ENCODE measurements around the gene ZBTB16. TPM values are rescaled to one million over a fixed set of nuclear protein-coding genes. Genes with fewer than 3 reads are reported as not detected.

ZBTB16 gene
- total and polyA plus RNA-seq, 2 experiments from 2014 or later: 0.29 to 1.4 TPM

- Histone ChIP-seq H3K27ac (ENCODE audit: low read depth) (no peak overlapping the region), H3K9me2 (ENCODE audit: insufficient read depth) (no peaks in the 10 kb centered on the region), H3K4me2 (no peak overlapping the region), H3K27me3 (ENCODE audit: insufficient read depth) (no peaks in the 10 kb centered on the region), H3F3A (replicated peaks; ENCODE audit: low read depth) (no peaks in the 10 kb centered on the region), H3K4me3 (no peak overlapping the region), H3K36me3 (ENCODE audit: insufficient read depth) (no peaks in the 10 kb centered on the region), H4K20me1 (replicated peaks; ENCODE audit: insufficient read depth) (no peaks in the 10 kb centered on the region; the same call in 1 of the 2 replicates), H2AFZ (no peak overlapping the region), H3K4me1 (ENCODE audit: insufficient read depth) (no peaks in the 10 kb centered on the region), H3K79me2 (replicated peaks; ENCODE audit: insufficient read depth) (no peaks in the 10 kb centered on the region)
- Mint-ChIP-seq H3K27me3 (ENCODE audit: insufficient read depth, low read depth, poor library complexity) (peaks cover 4% of the 10 kb centered on the region), H3K36me3 (ENCODE audit: low read depth) (no peaks in the 10 kb centered on the region), H3K4me3 (no peak overlapping the region), H3K4me1 (peaks cover 16% of the 10 kb centered on the region), H3K9me3 (no peaks in the 10 kb centered on the region), H3K27ac (no peak overlapping the region)
- TF ChIP-seq JUNB (IDR thresholded peaks at IDR 0.05; ENCODE audit: unreplicated experiment): no peak
- no peak for TF ChIP-seq EZH2 (IDR thresholded peaks at IDR 0.05; ENCODE audit: low read depth, unreplicated experiment)
- no peak for TF ChIP-seq ETS1 (IDR thresholded peaks at IDR 0.05)
- TF ChIP-seq NANOG (IDR thresholded peaks at IDR 0.05; ENCODE audit: borderline replicate concordance): no peak
- TF ChIP-seq REST (IDR thresholded peaks at IDR 0.05; ENCODE audit: unreplicated experiment): no peak
- TF ChIP-seq ZNF114 (CRISPR knock-in tag; IDR thresholded peaks at IDR 0.05): no peak
- no peak for TF ChIP-seq ZNF462 (CRISPR knock-in tag; IDR thresholded peaks at IDR 0.05)
- TF ChIP-seq POLR2AphosphoS5 (IDR thresholded peaks at IDR 0.05; ENCODE audit: low read depth): no peak
- no peak for TF ChIP-seq CREB1 (CRISPR knock-in tag; IDR thresholded peaks at IDR 0.05; ENCODE audit: low read depth)
- no peak for TF ChIP-seq STAT1 (IDR thresholded peaks at IDR 0.05; ENCODE audit: unreplicated experiment)
- TF ChIP-seq EZH2phosphoT487 (IDR thresholded peaks at IDR 0.05; ENCODE audit: unreplicated experiment): no peak
- no peak for TF ChIP-seq ZNF331 (CRISPR knock-in tag; IDR thresholded peaks at IDR 0.05; ENCODE audit: low read depth)
- no peak for TF ChIP-seq CTCF (conservative IDR thresholded peaks at IDR 0.05; ENCODE audit: low read depth in 2 of 2)
- no peak for ATAC-seq
- DNase-seq (ENCODE audit: low spot score): no peak
Measured at GRCh38 chr11:114199051-114199450, 139.5 kb downstream of the ZBTB16 start.

Measured in GM23338 (cell line).